HG02678 (cell line): ENCODE data around the gene DHDDS.
"Not testable (repeated sequence)": the region's sequence is repeated elsewhere in the genome, so short reads cannot be mapped to it uniquely, and the experiment has no call there.

Experiments
- ATAC-seq: cut with Tn5 transposase; IDR thresholded peaks from one replicate; pipeline ENCODE4 v1.9.1; 2021; ENCODE audit warnings: mild to moderate bottlenecking, moderate library complexity; ENCODE audit not compliant: unreplicated experiment

The DHDDS gene

GRCh38 chr1:26431979-26432695 is at the start of gene DHDDS:
DHDDS (plus strand) TSS chr1:26432321; CDS start chr1:26432946, 625 bp downstream.
- ATAC-seq, result peak; percentile 97

- ATAC-seq, result no peak
Measured at GRCh38 chr1:26384076-26384475, 48.0 kb upstream of the DHDDS start.

GRCh38 chr1:26385063-26385462 is 47.1 kb upstream of the DHDDS start:
- not testable (repeated sequence) for ATAC-seq

- ATAC-seq, result no peak
Measured at GRCh38 chr1:26387447-26387846, 44.7 kb upstream of the DHDDS start.

GRCh38 chr1:26388791-26389445 is 43.2 kb upstream of the DHDDS start:
- ATAC-seq, result no peak

GRCh38 chr1:26389604-26390247 is 42.4 kb upstream of the DHDDS start:
- ATAC-seq, result no peak

- no peak for ATAC-seq
Measured at GRCh38 chr1:26391450-26391849, 40.7 kb upstream of the DHDDS start.

- ATAC-seq, result no peak
Measured at GRCh38 chr1:26395754-26396153, 36.4 kb upstream of the DHDDS start.

- ATAC-seq, result no peak
Measured at GRCh38 chr1:26399034-26399433, 33.1 kb upstream of the DHDDS start.

- ATAC-seq, result no peak
Measured at GRCh38 chr1:26401891-26402290, 30.2 kb upstream of the DHDDS start.

GRCh38 chr1:26403656-26404055 is 28.5 kb upstream of the DHDDS start:
- no peak for ATAC-seq

- ATAC-seq, result no peak
Measured at GRCh38 chr1:26404641-26405040, 27.5 kb upstream of the DHDDS start.

- ATAC-seq, result no peak
Measured at GRCh38 chr1:26405281-26405915, 26.7 kb upstream of the DHDDS start.

GRCh38 chr1:26408604-26409003 is 23.5 kb upstream of the DHDDS start:
- no peak for ATAC-seq

- no peak for ATAC-seq
Measured at GRCh38 chr1:26409191-26409807, 22.8 kb upstream of the DHDDS start.

GRCh38 chr1:26410706-26411623 is 21.2 kb upstream of the DHDDS start, which contains the start of gene LIN28A:
LIN28A (plus strand) TSS chr1:26410817; CDS start chr1:26410892, 75 bp downstream.
- no peak for ATAC-seq

GRCh38 chr1:26411624-26412074 is 20.5 kb upstream of the DHDDS start:
- no peak for ATAC-seq

- no peak for ATAC-seq
Measured at GRCh38 chr1:26412180-26412840, 19.8 kb upstream of the DHDDS start.

GRCh38 chr1:26413031-26413430 is 19.1 kb upstream of the DHDDS start:
- no peak for ATAC-seq
